Mesendoderm (in vitro differentiated cells): ENCODE data around the gene BTBD7.
"Not testable (repeated sequence)": the region's sequence is repeated elsewhere in the genome, so short reads cannot be mapped to it uniquely, and the experiment has no call there.

Source experiments
- DNase-seq: peaks from one replicate; pipeline ENCODE4 v3.0.0; 2013
- H2AK5ac ChIP-seq: 2 replicates; pipeline ENCODE4 v1.6.1; 2013; ENCODE audit warnings: low read length, inconsistent platforms
- H2BK120ac ChIP-seq: 2 replicates; pipeline ENCODE4 v1.6.1; 2013; ENCODE audit warnings: low read depth, mild to moderate bottlenecking, low read length, moderate library complexity, mixed read lengths
- H2BK15ac ChIP-seq: replicated peaks from 2 replicates; pipeline ENCODE4 v1.6.1; 2013; ENCODE audit warnings: low read depth, mild to moderate bottlenecking, moderate library complexity
- H2BK5ac ChIP-seq: 2 replicates; pipeline ENCODE4 v1.6.1; 2013; ENCODE audit warnings: low read length, inconsistent platforms
- H3K18ac ChIP-seq: 2 replicates; pipeline ENCODE4 v1.6.1; 2013; ENCODE audit warnings: mild to moderate bottlenecking, low read length, mixed read lengths
- H3K23ac ChIP-seq: one replicate; pipeline ENCODE4 v1.6.1; 2013; ENCODE audit warnings: low read length
- H3K27ac ChIP-seq: 2 replicates; pipeline ENCODE4 v1.5.1; 2013; ENCODE audit warnings: low read depth, mild to moderate bottlenecking, inconsistent platforms, low read length, moderate library complexity
- H3K27me3 ChIP-seq: 2 replicates; pipeline ENCODE4 v1.6.1; 2013; ENCODE audit warnings: low read length, control low read depth, mild to moderate bottlenecking, inconsistent platforms; ENCODE audit not compliant: insufficient read depth, poor library complexity
- H3K36me3 ChIP-seq: 2 replicates; pipeline ENCODE4 v1.6.1; 2013; ENCODE audit warnings: low read length, inconsistent platforms; ENCODE audit not compliant: control insufficient read depth, insufficient read depth
- H3K4ac ChIP-seq: one replicate; pipeline ENCODE4 v1.6.1; 2013; ENCODE audit warnings: low read depth, mild to moderate bottlenecking, low read length, moderate library complexity
- H3K4me1 ChIP-seq: 2 replicates; pipeline ENCODE4 v1.6.1; 2013; ENCODE audit warnings: low read depth, low read length, inconsistent platforms; ENCODE audit not compliant: control insufficient read depth
- H3K4me2 ChIP-seq: 2 replicates; pipeline ENCODE4 v1.6.1; 2013; ENCODE audit warnings: low read length
- H3K4me3 ChIP-seq: 2 replicates; pipeline ENCODE4 v1.5.1; 2013; ENCODE audit warnings: mild to moderate bottlenecking, low read length
- H3K56ac ChIP-seq: one replicate; pipeline ENCODE4 v1.6.1; 2013; ENCODE audit warnings: low read length
- H3K79me1 ChIP-seq: 2 replicates; pipeline ENCODE4 v1.6.1; 2013; ENCODE audit warnings: low read length, inconsistent platforms
- H3K79me2 ChIP-seq: 2 replicates; pipeline ENCODE4 v1.6.1; 2013; ENCODE audit warnings: mild to moderate bottlenecking, low read length; ENCODE audit not compliant: control insufficient read depth, insufficient read depth
- H3K9ac ChIP-seq: 2 replicates; pipeline ENCODE4 v1.6.1; 2013; ENCODE audit warnings: low read length, inconsistent platforms
- H4K5ac ChIP-seq: one replicate; pipeline ENCODE4 v1.6.1; 2013; ENCODE audit warnings: low read length
- H4K8ac ChIP-seq: one replicate; pipeline ENCODE4 v1.6.1; 2013; ENCODE audit warnings: low read depth, mild to moderate bottlenecking, control low read depth, low read length, moderate library complexity
- WGBS: extraction: QIAGEN DNeasy Blood & Tissue Kit; methylation state at CpG from one replicate; pipeline ENCODE4 v1.1.7; 2013; ENCODE audit warnings: low lambda C conversion rate, missing lambda C conversion rate; ENCODE audit not compliant: insufficient coverage; ENCODE audit errors: extremely low coverage; 5-methylcytosine and 5-hydroxymethylcytosine counted together

The BTBD7 gene

DNA sequence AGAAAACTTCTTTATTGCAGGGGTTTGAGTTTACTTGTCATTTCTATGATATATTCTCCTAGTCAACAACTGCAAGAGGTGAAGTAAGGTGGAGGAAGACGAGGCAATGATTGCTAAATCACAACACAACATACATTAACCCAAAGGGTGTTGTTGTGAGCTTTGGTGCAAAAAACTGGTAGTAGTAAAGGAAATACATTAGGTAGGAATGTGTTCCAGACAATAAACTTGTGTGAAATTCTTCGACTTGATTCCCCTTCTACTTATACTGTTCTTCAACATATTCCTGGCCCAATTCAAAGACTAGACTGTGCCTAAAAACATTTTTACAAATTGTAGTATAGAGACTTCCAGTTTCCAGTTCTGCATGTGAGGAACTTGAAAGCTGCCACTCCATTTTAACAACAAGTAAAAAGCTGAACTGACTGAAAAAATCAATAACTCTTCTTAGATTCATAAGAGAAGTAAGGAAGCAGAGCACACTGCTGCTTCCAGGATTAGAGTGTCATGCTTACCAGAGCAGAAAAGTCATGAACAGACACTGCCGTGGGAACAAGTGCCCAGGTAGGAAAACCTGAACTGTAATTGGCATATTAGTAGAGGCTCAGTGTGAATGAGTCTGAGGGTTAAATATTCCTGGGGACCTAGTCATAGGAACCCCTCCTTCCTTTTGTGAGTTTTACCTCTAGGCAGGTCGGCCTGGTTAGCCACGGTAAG is 36.3 kb upstream of the BTBD7 start:
- Histone ChIP-seq H3K23ac (no peak overlapping the region), H4K8ac (no peak overlapping the region)
- no CpG with 5 or more reads among the region's 5 CpGs for WGBS

DNA sequence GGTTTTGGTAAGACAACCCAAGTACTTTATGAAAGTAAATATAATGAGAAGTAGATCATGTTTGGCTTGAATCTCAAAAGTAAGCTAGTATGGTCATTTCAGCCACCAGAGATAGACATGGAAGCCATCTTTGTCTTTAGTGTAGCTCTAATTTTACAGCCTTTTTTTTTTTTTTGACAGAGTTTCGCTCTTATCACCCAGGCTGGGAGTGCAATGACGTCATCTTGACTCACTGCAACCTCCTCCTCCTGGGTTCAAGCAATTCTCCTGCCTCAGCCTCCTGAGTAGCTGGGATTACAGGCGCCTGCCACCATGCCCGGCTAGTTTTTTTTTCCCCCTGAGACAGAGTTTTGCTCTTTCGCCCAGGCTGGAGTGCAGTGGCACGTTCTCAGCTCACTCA is 22.0 kb upstream of the BTBD7 start:
- not testable (repeated sequence) for H3K4me1 ChIP-seq, H3K23ac ChIP-seq, H3K18ac ChIP-seq, H2BK15ac ChIP-seq, H3K79me1 ChIP-seq, H3K79me2 ChIP-seq, H4K8ac ChIP-seq, H3K9ac ChIP-seq, H3K4me3 ChIP-seq, H2BK5ac ChIP-seq, H3K4ac ChIP-seq, H3K4me2 ChIP-seq, DNase-seq, H3K36me3 ChIP-seq, H3K27me3 ChIP-seq, H3K56ac ChIP-seq, H3K27ac ChIP-seq, H4K5ac ChIP-seq, H2AK5ac ChIP-seq, H2BK120ac ChIP-seq
- no CpG with 5 or more reads among the region's 6 CpGs for WGBS

More for the DNA sequence above, 36.3 kb upstream of the BTBD7 start:
- H3K18ac ChIP-seq = no peak overlapping the region
- H3K4me2 ChIP-seq = no peak overlapping the region
- no peak overlapping the region for H4K5ac ChIP-seq
- H2BK5ac ChIP-seq = no peak overlapping the region
- H2BK120ac ChIP-seq = no peak overlapping the region
- no peak overlapping the region for H3K4me3 ChIP-seq
- no peaks in the 10 kb centered on the region for H3K27me3 ChIP-seq
- H2BK15ac ChIP-seq = no peak overlapping the region
- H3K79me2 ChIP-seq = no peaks in the 10 kb centered on the region
- no peak overlapping the region for H2AK5ac ChIP-seq
- no peak for DNase-seq
- no peak overlapping the region for H3K27ac ChIP-seq
- no peaks in the 10 kb centered on the region for H3K79me1 ChIP-seq
- H3K4me1 ChIP-seq = no peaks in the 10 kb centered on the region
- no peak overlapping the region for H3K56ac ChIP-seq
- H3K36me3 ChIP-seq = no peaks in the 10 kb centered on the region
- no peak overlapping the region for H3K9ac ChIP-seq
- no peak overlapping the region for H3K4ac ChIP-seq

GRCh38 chr14:93348292-93348691 is 15.5 kb upstream of the BTBD7 start:
- Histone ChIP-seq H2BK15ac (no peak overlapping the region), H2BK5ac (no peak overlapping the region), H4K5ac (no peak overlapping the region), H3K79me2 (no peaks in the 10 kb centered on the region), H4K8ac (no peak overlapping the region), H3K9ac (no peak overlapping the region), H3K27ac (no peak overlapping the region), H3K4me3 (no peak overlapping the region), H3K18ac (no peak overlapping the region), H3K23ac (no peak overlapping the region), H3K4ac (no peak overlapping the region), H3K4me2 (no peak overlapping the region), H3K4me1 (peaks cover 3% of the 10 kb centered on the region), H3K27me3 (no peaks in the 10 kb centered on the region), H3K36me3 (no peaks in the 10 kb centered on the region), H2BK120ac (no peak overlapping the region), H2AK5ac (no peak overlapping the region), H3K79me1 (no peaks in the 10 kb centered on the region), H3K56ac (no peak overlapping the region)
- no peak for DNase-seq
- WGBS = no CpG with 5 or more reads among the region's 5 CpGs

DNA sequence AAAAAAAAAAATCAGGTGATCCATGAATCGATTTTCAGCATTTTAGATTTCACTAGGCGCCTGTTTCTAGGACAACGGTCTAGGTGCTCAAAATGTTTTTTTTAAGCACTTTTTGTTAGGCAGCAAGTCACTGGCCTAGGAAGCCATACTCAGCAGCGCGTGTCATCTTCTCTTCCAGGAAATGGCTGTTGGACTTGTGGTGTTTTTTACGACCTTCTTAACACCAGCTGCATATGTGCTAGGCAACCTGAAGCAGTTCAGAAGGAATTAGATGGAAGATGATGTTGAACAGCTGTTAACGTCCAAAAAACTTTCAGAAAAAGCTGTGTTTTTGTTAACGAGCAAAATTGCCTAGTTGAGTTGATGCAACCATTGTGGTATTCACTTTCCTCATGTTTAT is 15.0 kb upstream of the BTBD7 start:
- peaks cover 3% of the 10 kb centered on the region for H3K4me1 ChIP-seq
- no peaks in the 10 kb centered on the region for H3K79me1 ChIP-seq
- no peaks in the 10 kb centered on the region for H3K36me3 ChIP-seq
- no peak overlapping the region for H3K4ac ChIP-seq
- H2AK5ac ChIP-seq = no peak overlapping the region
- H3K79me2 ChIP-seq = no peaks in the 10 kb centered on the region
- no peak overlapping the region for H3K4me2 ChIP-seq
- WGBS = no CpG with 5 or more reads among the region's 8 CpGs
- no peak overlapping the region for H4K8ac ChIP-seq
- H4K5ac ChIP-seq = no peak overlapping the region
- H3K4me3 ChIP-seq = no peak overlapping the region
- no peaks in the 10 kb centered on the region for H3K27me3 ChIP-seq
- no peak for DNase-seq
- no peak overlapping the region for H3K18ac ChIP-seq
- no peak overlapping the region for H2BK120ac ChIP-seq
- no peak overlapping the region for H3K23ac ChIP-seq
- H2BK5ac ChIP-seq = no peak overlapping the region
- H3K56ac ChIP-seq = no peak overlapping the region
- no peak overlapping the region for H3K9ac ChIP-seq
- H2BK15ac ChIP-seq = no peak overlapping the region
- H3K27ac ChIP-seq = no peak overlapping the region

DNA sequence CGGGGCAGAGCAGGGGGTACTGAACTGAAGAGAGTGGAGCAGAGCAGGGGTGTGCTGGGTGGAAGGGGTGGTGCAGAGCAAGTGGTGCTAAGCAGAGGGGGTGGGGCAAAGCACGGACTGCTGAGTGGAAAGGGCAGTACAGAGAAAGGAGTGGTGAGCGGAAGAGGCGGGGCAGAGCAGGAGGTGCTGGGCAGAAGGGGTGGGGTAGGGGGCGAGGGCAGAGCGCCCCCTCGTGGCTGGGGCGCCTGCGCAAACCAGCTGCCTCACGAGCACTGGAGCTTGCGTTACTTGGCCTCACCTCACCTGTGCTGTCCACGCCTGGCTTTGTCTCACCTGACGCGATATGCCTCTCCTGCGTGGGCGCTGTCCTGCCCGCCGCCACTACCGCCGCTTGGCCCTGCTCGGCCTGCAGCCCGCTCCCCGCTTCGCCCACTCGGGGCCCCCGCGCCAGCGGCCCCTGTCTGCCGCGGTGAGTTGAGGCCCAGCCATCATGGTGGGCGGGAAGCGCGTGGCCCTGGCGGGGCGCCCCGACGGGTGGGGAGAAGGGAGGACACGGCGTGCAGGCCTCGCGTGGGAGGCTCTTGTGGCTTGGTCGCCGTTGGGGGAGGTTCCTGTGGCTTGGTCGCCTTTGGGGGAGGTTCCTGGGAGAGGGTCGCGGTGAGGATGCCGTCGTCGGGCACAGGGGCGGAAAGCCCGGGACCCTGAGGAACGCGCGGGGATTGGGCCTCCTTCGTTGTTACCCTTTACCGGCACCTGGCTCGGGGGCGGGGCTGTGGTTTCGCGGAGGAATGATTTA is 14.3 kb upstream of the BTBD7 start, which contains the start of gene COX8C:
COX8C (plus strand) TSS at position 257 of the 796 bp plus-strand sequence; CDS start at position 344, 87 bp downstream.
- no peak within 1 kb of the TSS for H3K9ac ChIP-seq
- no peak within 1 kb of the TSS for H4K8ac ChIP-seq
- DNase-seq = no peak
- no peak within 1 kb of the TSS for H3K4ac ChIP-seq
- H2BK15ac ChIP-seq = no peak within 1 kb of the TSS
- no peaks in the 10 kb centered on the region for H3K79me2 ChIP-seq
- H3K4me2 ChIP-seq = no peak within 1 kb of the TSS
- H3K4me1 ChIP-seq = peaks cover 3% of the 10 kb centered on the region
- no CpG with 5 or more reads among the region's 60 CpGs for WGBS
- no peaks in the 10 kb centered on the region for H3K27me3 ChIP-seq
- no peak within 1 kb of the TSS for H3K27ac ChIP-seq
- H3K56ac ChIP-seq = no peak within 1 kb of the TSS
- H3K79me1 ChIP-seq = no peaks in the 10 kb centered on the region
- no peak within 1 kb of the TSS for H2BK120ac ChIP-seq
- H4K5ac ChIP-seq = no peak within 1 kb of the TSS
- H2BK5ac ChIP-seq = no peak within 1 kb of the TSS
- no peak within 1 kb of the TSS for H3K23ac ChIP-seq
- no peaks in the 10 kb centered on the region for H3K36me3 ChIP-seq
- H3K4me3 ChIP-seq = no peak within 1 kb of the TSS
- no peak within 1 kb of the TSS for H2AK5ac ChIP-seq
- no peak within 1 kb of the TSS for H3K18ac ChIP-seq
